HEK293 (cell line): Measurements from ENCODE around the gene SP6.

Source experiments
- BCL11A ChIP-seq: fragments of 450-650 bp; formaldehyde crosslinking; IDR thresholded peaks from 2 replicates; pipeline ENCODE4 v1.5.1; 2016; ENCODE audit warnings: low read depth, missing biosample characterization, missing genetic modification characterization
- CTCF ChIP-seq: fragments of 450-650 bp; formaldehyde crosslinking; IDR thresholded peaks from 2 replicates; pipeline ENCODE4 v1.5.1; 2016; ENCODE audit warnings: missing biosample characterization, missing genetic modification characterization
- GLI2 ChIP-seq: fragments of 450-650 bp; formaldehyde crosslinking; IDR thresholded peaks from 2 replicates; pipeline ENCODE4; 2017; ENCODE audit warnings: missing biosample characterization, missing genetic modification characterization, low read depth, borderline replicate concordance
- KLF1 ChIP-seq: fragments of 450-650 bp; formaldehyde crosslinking; IDR thresholded peaks from 2 replicates; pipeline ENCODE4 v1.5.1; 2016; ENCODE audit warnings: missing biosample characterization, missing genetic modification characterization
- KLF17 ChIP-seq: fragments of 450-650 bp; formaldehyde crosslinking; IDR thresholded peaks from 2 replicates; pipeline ENCODE4 v1.5.1; 2016; ENCODE audit warnings: missing biosample characterization, missing genetic modification characterization
- MEIS1 ChIP-seq: sonication (generic); formaldehyde crosslinking; IDR thresholded peaks from 2 replicates; pipeline ENCODE4 v1.8.1; 2022; ENCODE audit warnings: missing genetic modification reagents, mild to moderate bottlenecking, borderline replicate concordance
- PRDM6 ChIP-seq: fragments of 450-650 bp; formaldehyde crosslinking; IDR thresholded peaks from 2 replicates; pipeline ENCODE4 v1.5.1; 2017; ENCODE audit warnings: missing biosample characterization, missing genetic modification characterization
- SCRT1 ChIP-seq: fragments of 450-650 bp; formaldehyde crosslinking; IDR thresholded peaks from 2 replicates; pipeline ENCODE4 v1.5.1; 2016; ENCODE audit warnings: missing biosample characterization, missing genetic modification characterization, borderline replicate concordance
- SP3 ChIP-seq: fragments of 450-650 bp; formaldehyde crosslinking; IDR thresholded peaks from 2 replicates; pipeline ENCODE4 v1.5.1; 2016; ENCODE audit warnings: missing biosample characterization, missing genetic modification characterization
- TCF7L2 ChIP-seq: IDR thresholded peaks from 2 replicates; pipeline ENCODE4 v1.6.1; 2011; ENCODE audit warnings: low read depth, mild to moderate bottlenecking, inconsistent platforms, low read length, moderate library complexity, borderline replicate concordance
- WT1 ChIP-seq: fragments of 450-650 bp; formaldehyde crosslinking; IDR thresholded peaks from 2 replicates; pipeline ENCODE4 v1.5.1; 2016; ENCODE audit warnings: missing biosample characterization, missing genetic modification characterization
- YY1 ChIP-seq: fragments of 450-650 bp; formaldehyde crosslinking; IDR thresholded peaks from 2 replicates; pipeline ENCODE4 v1.5.1; 2018; ENCODE audit warnings: missing biosample characterization, missing genetic modification characterization
- YY2 ChIP-seq: fragments of 450-650 bp; formaldehyde crosslinking; IDR thresholded peaks from 2 replicates; pipeline ENCODE4 v1.5.1; 2016; ENCODE audit warnings: missing biosample characterization, missing genetic modification characterization
- ZBTB20 ChIP-seq: fragments of 450-650 bp; formaldehyde crosslinking; IDR thresholded peaks from 2 replicates; pipeline ENCODE4 v1.5.1; 2016; ENCODE audit warnings: missing biosample characterization, missing genetic modification characterization
- ZBTB48 ChIP-seq: fragments of 450-650 bp; formaldehyde crosslinking; IDR thresholded peaks from 2 replicates; pipeline ENCODE4 v1.5.1; 2016; ENCODE audit warnings: missing biosample characterization, missing genetic modification characterization
- ZBTB7A ChIP-seq: fragments of 450-650 bp; formaldehyde crosslinking; IDR thresholded peaks from 2 replicates; pipeline ENCODE4 v1.5.1; 2016; ENCODE audit warnings: low read depth, missing biosample characterization, missing genetic modification characterization
- ZNF140 ChIP-seq: fragments of 450-650 bp; formaldehyde crosslinking; IDR thresholded peaks from 2 replicates; pipeline ENCODE4 v1.5.1; 2016; ENCODE audit warnings: missing biosample characterization, missing genetic modification characterization
- ZNF18 ChIP-seq: fragments of 450-650 bp; formaldehyde crosslinking; IDR thresholded peaks from 2 replicates; pipeline ENCODE4 v1.5.1; 2016; ENCODE audit warnings: missing biosample characterization, missing genetic modification characterization
- ZNF2 ChIP-seq: fragments of 450-650 bp; formaldehyde crosslinking; IDR thresholded peaks from 2 replicates; pipeline ENCODE4 v1.5.1; 2016; ENCODE audit warnings: missing biosample characterization, missing genetic modification characterization
- ZNF280C ChIP-seq: fragments of 450-650 bp; formaldehyde crosslinking; IDR thresholded peaks from 2 replicates; pipeline ENCODE4 v1.5.1; 2016; ENCODE audit warnings: missing biosample characterization, missing genetic modification characterization
- ZNF280D ChIP-seq: fragments of 450-650 bp; formaldehyde crosslinking; IDR thresholded peaks from 2 replicates; pipeline ENCODE4 v1.5.1; 2016; ENCODE audit warnings: missing biosample characterization, missing genetic modification characterization
- ZNF341 ChIP-seq: fragments of 450-650 bp; formaldehyde crosslinking; IDR thresholded peaks from 2 replicates; pipeline ENCODE4; 2016; ENCODE audit warnings: low read depth, missing biosample characterization, missing genetic modification characterization
- ZNF37A ChIP-seq: fragments of 450-650 bp; IDR thresholded peaks from 2 replicates; pipeline ENCODE4 v1.5.1; 2018; ENCODE audit warnings: missing biosample characterization, missing genetic modification characterization
- ZNF394 ChIP-seq: fragments of 450-650 bp; formaldehyde crosslinking; IDR thresholded peaks from 2 replicates; pipeline ENCODE4 v1.5.1; 2016; ENCODE audit warnings: missing biosample characterization, missing genetic modification characterization, mild to moderate bottlenecking, moderate library complexity, borderline replicate concordance
- ZNF530 ChIP-seq: fragments of 450-650 bp; formaldehyde crosslinking; IDR thresholded peaks from 2 replicates; pipeline ENCODE4 v1.5.1; 2016; ENCODE audit warnings: low read depth, missing biosample characterization, missing genetic modification characterization
- ZNF658 ChIP-seq: fragments of 450-650 bp; formaldehyde crosslinking; IDR thresholded peaks from 2 replicates; pipeline ENCODE4; 2016; ENCODE audit warnings: missing biosample characterization, missing genetic modification characterization
- ZNF660 ChIP-seq: fragments of 450-650 bp; IDR thresholded peaks from 2 replicates; pipeline ENCODE4 v1.5.1; 2018; ENCODE audit warnings: missing biosample characterization, mild to moderate bottlenecking, missing genetic modification characterization
- ZXDB ChIP-seq: fragments of 450-650 bp; formaldehyde crosslinking; IDR thresholded peaks from 2 replicates; pipeline ENCODE4 v1.5.1; 2016; ENCODE audit warnings: missing biosample characterization, missing genetic modification characterization

Gene SP6

GRCh38 chr17:47895347-47895855, 44.4 kb upstream of the SP6 start (continued):
- TF ChIP-seq ZNF18 (tag by site-specific recombination) (no peak), ZBTB7A (tag by site-specific recombination) (0 out of 2 replicates have a peak, but pooled peaks have one; percentile 56), GLI2 (no peak), ZNF394 (tag by site-specific recombination) (peak; percentile 35; the same call in 1 of the 2 replicates), ZNF140 (tag by site-specific recombination) (no peak), ZNF280D (tag by site-specific recombination) (no peak), SP3 (tag by site-specific recombination) (no peak), MEIS1 (CRISPR knock-in tag) (no peak), KLF1 (tag by site-specific recombination) (0 out of 2 replicates have a peak, but pooled peaks have one; percentile 47), ZNF530 (tag by site-specific recombination) (no peak), PRDM6 (tag by site-specific recombination) (no peak), ZNF660 (tag by site-specific recombination) (0 out of 2 replicates have a peak, but pooled peaks have one; percentile 53), YY2 (tag by site-specific recombination) (0 out of 2 replicates have a peak, but pooled peaks have one; percentile 20), ZXDB (no peak), ZBTB20 (tag by site-specific recombination) (peak; percentile 95), YY1 (tag by site-specific recombination) (no peak), KLF17 (no peak), ZBTB48 (tag by site-specific recombination) (0 out of 2 replicates have a peak, but pooled peaks have one; percentile 50), ZNF2 (tag by site-specific recombination) (no peak; the same call in 1 of the 2 replicates), TCF7L2 (no peak), ZNF658 (no peak), ZNF280C (tag by site-specific recombination) (no peak), CTCF (tag by site-specific recombination) (no peak), ZNF341 (no peak), SCRT1 (no peak), ZNF37A (tag by site-specific recombination) (no peak), BCL11A (tag by site-specific recombination) (no peak), WT1 (no peak; the same call in 1 of the 2 replicates)
